DND-41 (cell line): Measurements from ENCODE around the gene CHKB.

Source experiments
- ATAC-seq: fragments of 200-7000 bp; cut with Tn5 transposase; 3 replicates; pipeline ENCODE4 v1.9.1; 2021; ENCODE audit warnings: low read depth; ENCODE audit not compliant: insufficient read depth
- DNase-seq: peaks from one replicate; pipeline ENCODE4 v3.0.0-alpha.2; 2020
- H2AFZ ChIP-seq: 2 replicates; pipeline ENCODE4 v1.6.0; 2012; ENCODE audit warnings: low read depth, low read length
- H3K27ac ChIP-seq: 2 replicates; pipeline ENCODE4 v1.5.1; 2012; ENCODE audit warnings: low read length, inconsistent platforms
- H3K27me3 ChIP-seq: fragments of 200-600 bp; sonication (generic); 2 replicates; pipeline ENCODE4 v1.6.0; 2012; ENCODE audit warnings: low read length, mild to moderate bottlenecking, inconsistent platforms; ENCODE audit not compliant: insufficient read depth, poor library complexity
- H3K36me3 ChIP-seq: 2 replicates; pipeline ENCODE4 v1.5.1; 2012; ENCODE audit warnings: low read length, inconsistent platforms; ENCODE audit not compliant: insufficient read depth
- H3K4me1 ChIP-seq: 2 replicates; pipeline ENCODE4 v1.5.1; 2012; ENCODE audit warnings: mild to moderate bottlenecking, low read length; ENCODE audit not compliant: insufficient read depth
- H3K4me2 ChIP-seq: 2 replicates; pipeline ENCODE4 v1.6.0; 2012; ENCODE audit warnings: mild to moderate bottlenecking, moderate library complexity, low read length, inconsistent platforms; ENCODE audit not compliant: insufficient read depth
- H3K4me3 ChIP-seq, 2 experiments: fragments of 200-600 bp in 1 of 2; shearing (Covaris generic) in 1 of 2; 2 replicates each; pipeline ENCODE4 v1.5.1; 2012 to 2016; ENCODE audit warnings: inconsistent platforms in 2 of 2, low read length in 2 of 2, mild to moderate bottlenecking in 2 of 2, low read depth in 1 of 2, moderate library complexity in 1 of 2
- H3K79me2 ChIP-seq: 2 replicates; pipeline ENCODE4 v1.6.0; 2012; ENCODE audit warnings: low read length, inconsistent platforms; ENCODE audit not compliant: insufficient read depth
- H3K9ac ChIP-seq: 2 replicates; pipeline ENCODE4 v1.6.0; 2012; ENCODE audit warnings: low read depth, mild to moderate bottlenecking, inconsistent platforms, low read length, moderate library complexity
- H3K9me3 ChIP-seq: 2 replicates; pipeline ENCODE4 v1.5.1; 2012; ENCODE audit warnings: low read length, moderate library complexity, mild to moderate bottlenecking, inconsistent platforms; ENCODE audit not compliant: insufficient read depth, severe bottlenecking
- H4K20me1 ChIP-seq: 2 replicates; pipeline ENCODE4 v1.6.0; 2012; ENCODE audit warnings: low read length; ENCODE audit not compliant: insufficient read depth
- EZH2 ChIP-seq: IDR thresholded peaks from 3 replicates; pipeline ENCODE4 v1.6.1; 2012; ENCODE audit warnings: borderline replicate concordance, low read depth, mild to moderate bottlenecking, moderate library complexity, low read length, inconsistent platforms; ENCODE audit not compliant: severe bottlenecking
- TF ChIP-seq, protein P1 (sequence below): IDR thresholded peaks from 2 replicates; pipeline ENCODE4 v1.5.1; 2012; ENCODE audit warnings: borderline replicate concordance, low read length, moderate library complexity, mild to moderate bottlenecking; ENCODE audit not compliant: poor library complexity, severe bottlenecking; ENCODE audit errors: extremely low read depth

The CHKB gene

DNA sequence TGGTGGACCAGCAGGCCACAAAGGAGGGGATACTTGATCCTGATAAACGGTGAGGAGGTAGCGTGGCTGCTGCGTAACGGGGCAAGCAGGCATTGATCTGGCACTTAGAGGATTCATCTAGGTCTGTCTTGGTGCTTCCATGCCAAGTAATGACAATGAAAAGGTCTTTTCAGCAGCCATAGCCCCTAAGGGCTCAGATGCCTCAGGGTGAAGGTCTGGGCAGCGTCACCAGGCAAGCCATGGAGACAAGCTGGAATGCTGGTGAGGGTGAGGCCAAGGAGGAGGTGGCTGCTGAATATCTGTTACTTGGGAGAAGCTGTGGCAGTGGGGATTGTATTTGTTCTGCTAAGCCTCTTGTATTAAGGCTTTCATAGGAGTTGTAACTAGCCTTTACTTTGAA lies 4.8 kb upstream of the CHKB start:
- H3K9ac ChIP-seq = no peak overlapping the region
- no peak overlapping the region for H3K4me3 ChIP-seq
- no peaks in the 10 kb centered on the region for H3K9me3 ChIP-seq
- no peak overlapping the region for H3K27ac ChIP-seq
- H3K27me3 ChIP-seq = no peaks in the 10 kb centered on the region
- H4K20me1 ChIP-seq = 0 out of 2 replicates have a peak, but pooled peaks cover 4% of the 10 kb centered on the region
- H3K4me1 ChIP-seq = peaks cover 8% of the 10 kb centered on the region
- H3K79me2 ChIP-seq = peaks cover 9% of the 10 kb centered on the region
- H3K4me2 ChIP-seq = no peak overlapping the region
- no peak for TF ChIP-seq EZH2
- TF ChIP-seq, protein P1, sequence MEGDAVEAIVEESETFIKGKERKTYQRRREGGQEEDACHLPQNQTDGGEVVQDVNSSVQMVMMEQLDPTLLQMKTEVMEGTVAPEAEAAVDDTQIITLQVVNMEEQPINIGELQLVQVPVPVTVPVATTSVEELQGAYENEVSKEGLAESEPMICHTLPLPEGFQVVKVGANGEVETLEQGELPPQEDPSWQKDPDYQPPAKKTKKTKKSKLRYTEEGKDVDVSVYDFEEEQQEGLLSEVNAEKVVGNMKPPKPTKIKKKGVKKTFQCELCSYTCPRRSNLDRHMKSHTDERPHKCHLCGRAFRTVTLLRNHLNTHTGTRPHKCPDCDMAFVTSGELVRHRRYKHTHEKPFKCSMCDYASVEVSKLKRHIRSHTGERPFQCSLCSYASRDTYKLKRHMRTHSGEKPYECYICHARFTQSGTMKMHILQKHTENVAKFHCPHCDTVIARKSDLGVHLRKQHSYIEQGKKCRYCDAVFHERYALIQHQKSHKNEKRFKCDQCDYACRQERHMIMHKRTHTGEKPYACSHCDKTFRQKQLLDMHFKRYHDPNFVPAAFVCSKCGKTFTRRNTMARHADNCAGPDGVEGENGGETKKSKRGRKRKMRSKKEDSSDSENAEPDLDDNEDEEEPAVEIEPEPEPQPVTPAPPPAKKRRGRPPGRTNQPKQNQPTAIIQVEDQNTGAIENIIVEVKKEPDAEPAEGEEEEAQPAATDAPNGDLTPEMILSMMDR = no peak
- H3K36me3 ChIP-seq = no peaks in the 10 kb centered on the region; the same call in 1 of the 2 replicates
- DNase-seq (no peak), ATAC-seq (no peak)
- no peak overlapping the region for H2AFZ ChIP-seq

DNA sequence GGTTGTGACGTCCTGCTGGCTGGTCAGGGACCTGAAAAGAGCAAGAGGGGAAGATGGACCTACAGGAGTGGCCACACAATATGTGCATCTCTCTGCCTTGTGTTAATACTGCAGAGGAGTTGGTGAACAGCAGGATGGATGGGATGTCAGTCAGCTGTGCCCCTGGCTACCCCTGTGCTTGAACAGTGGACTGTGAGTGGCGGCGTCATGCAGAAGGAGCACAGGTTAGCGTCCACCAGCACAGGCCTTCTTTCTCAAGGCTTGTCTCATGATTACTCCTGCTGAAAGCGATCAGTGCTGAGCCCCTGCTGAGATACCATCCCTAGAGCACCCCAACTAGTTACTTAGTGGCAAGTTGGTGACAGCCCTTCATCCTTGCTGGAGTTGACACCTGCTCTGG lies 3.8 kb upstream of the CHKB start:
- Histone ChIP-seq H4K20me1 (0 out of 2 replicates have a peak, but pooled peaks cover 6% of the 10 kb centered on the region), H3K79me2 (peaks cover 19% of the 10 kb centered on the region), H3K4me1 (peaks cover 15% of the 10 kb centered on the region), H3K27ac (no peak overlapping the region), H3K27me3 (no peaks in the 10 kb centered on the region), H3K36me3 (peaks cover 6% of the 10 kb centered on the region), H3K9ac (no peak overlapping the region), H3K4me3 (no peak overlapping the region), H3K4me2 (no peak overlapping the region), H2AFZ (no peak overlapping the region), H3K9me3 (no peaks in the 10 kb centered on the region)
- no peak for ATAC-seq
- TF ChIP-seq, protein P1 = no peak
- no peak for TF ChIP-seq EZH2
- DNase-seq = no peak

- TF ChIP-seq, protein P1 = no peak
- TF ChIP-seq EZH2 = no peak
- DNase-seq (no peak), ATAC-seq (no peak)
- no peaks in the 10 kb centered on the region for H3K27me3 ChIP-seq
- no peak overlapping the region for H3K27ac ChIP-seq
- peaks cover 12% of the 10 kb centered on the region for H3K36me3 ChIP-seq
- peaks cover 21% of the 10 kb centered on the region for H3K4me1 ChIP-seq
- H2AFZ ChIP-seq = no peak overlapping the region
- no peak overlapping the region for H3K4me2 ChIP-seq
- no peaks in the 10 kb centered on the region for H3K9me3 ChIP-seq
- no peak overlapping the region for H3K9ac ChIP-seq
- H3K4me3 ChIP-seq = no peak overlapping the region
- H3K79me2 ChIP-seq = peaks cover 24% of the 10 kb centered on the region
- 0 out of 2 replicates have a peak, but pooled peaks cover 9% of the 10 kb centered on the region for H4K20me1 ChIP-seq
These were observed 3.1 kb upstream of the CHKB start for GRCh38 chr22:50585781-50586180.

DNA sequence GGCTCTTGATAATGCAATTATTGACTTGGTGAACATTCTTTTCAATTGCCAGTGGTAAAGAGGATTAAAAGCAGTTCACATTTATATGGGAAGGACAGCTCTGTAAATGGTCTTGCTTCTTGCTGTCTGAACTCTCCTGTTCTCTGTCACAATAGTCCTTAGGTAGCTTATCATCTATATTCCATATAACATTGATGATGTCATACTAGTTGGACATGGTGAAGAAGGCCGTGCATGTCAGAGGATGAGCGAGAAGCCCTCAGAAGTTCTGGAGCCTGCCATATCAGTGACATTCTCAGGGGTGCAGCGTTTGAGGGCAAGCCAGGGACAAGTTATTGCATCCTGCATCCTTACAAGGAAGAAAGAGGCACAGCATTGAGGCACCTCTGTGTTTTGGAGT lies 2.6 kb upstream of the CHKB start:
- no peak for DNase-seq
- Histone ChIP-seq H3K27me3 (no peaks in the 10 kb centered on the region), H3K4me2 (no peak overlapping the region), H3K4me3 (no peak overlapping the region), H3K27ac (no peak overlapping the region), H3K36me3 (peaks cover 16% of the 10 kb centered on the region), H3K9me3 (no peaks in the 10 kb centered on the region), H2AFZ (no peak overlapping the region), H3K4me1 (peaks cover 25% of the 10 kb centered on the region), H3K79me2 (peaks cover 24% of the 10 kb centered on the region), H4K20me1 (peaks cover 12% of the 10 kb centered on the region; the same call in 1 of the 2 replicates), H3K9ac (no peak overlapping the region)
- TF ChIP-seq EZH2 = no peak
- TF ChIP-seq, protein P1 = no peak
- no peak for ATAC-seq
